ENCODE results near the gene RELCH.

The RELCH gene

DNA sequence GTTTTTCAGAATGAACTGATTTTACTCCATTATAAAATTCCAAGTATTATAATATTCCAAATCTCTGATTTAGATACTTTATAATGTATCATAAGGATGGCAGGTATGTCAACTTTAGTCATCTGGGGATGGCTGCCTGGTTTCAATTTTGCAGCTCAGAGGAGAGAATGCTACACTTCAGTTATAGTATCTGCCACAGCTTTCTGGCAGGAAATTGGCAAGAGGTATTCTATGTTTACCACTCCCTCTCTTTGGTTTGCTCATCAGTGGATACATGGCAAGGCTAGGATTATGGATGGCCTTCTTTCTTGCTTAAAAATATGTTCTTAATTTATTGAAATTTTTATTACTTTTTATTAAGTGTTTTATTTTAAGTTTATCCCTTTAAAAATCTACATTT, 71.0 kb downstream of the RELCH start:
- DNase-seq (ENCODE audit: low read depth, low spot score): no peak

- DNase-seq (ENCODE audit: low read depth, low spot score): no peak
These were observed 71.6 kb downstream of the RELCH start for GRCh38 chr18:62258616-62259015.

GRCh38 chr18:62262061-62262460, 75.0 kb downstream of the RELCH start:
- DNase-seq (ENCODE audit: low read depth, low spot score): no peak

DNA sequence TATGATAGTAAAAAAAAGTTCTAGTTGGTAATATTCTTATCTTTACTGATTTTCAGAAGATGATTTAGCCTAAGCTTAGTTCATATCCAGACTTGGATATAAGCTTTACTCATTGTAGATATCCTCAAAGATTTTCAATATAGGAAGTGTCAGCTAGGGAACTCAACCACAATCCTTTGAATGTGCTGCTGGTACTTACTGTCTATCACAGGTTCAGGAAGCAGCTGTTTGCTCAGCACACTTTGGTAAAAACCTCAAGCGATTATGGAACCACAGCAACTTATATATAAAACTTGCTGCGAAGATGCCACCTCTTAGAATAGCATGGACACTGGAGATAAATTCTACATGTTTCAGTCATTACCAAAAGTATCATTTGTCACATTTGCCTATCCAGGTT, 77.9 kb downstream of the RELCH start:
- no peak for DNase-seq (ENCODE audit: low read depth, low spot score)

- no peak for DNase-seq (ENCODE audit: low read depth, low spot score)
These were observed 90.0 kb downstream of the RELCH start for GRCh38 chr18:62277045-62277444.

- DNase-seq (ENCODE audit: low read depth, low spot score): no peak
These were observed 92.5 kb downstream of the RELCH start for GRCh38 chr18:62279561-62279960.

GRCh38 chr18:62280058-62280457, 93.0 kb downstream of the RELCH start:
- no peak for DNase-seq (ENCODE audit: low read depth, low spot score)

GRCh38 chr18:62280786-62281185, 93.7 kb downstream of the RELCH start:
- no peak for DNase-seq (ENCODE audit: low read depth, low spot score)

DNA sequence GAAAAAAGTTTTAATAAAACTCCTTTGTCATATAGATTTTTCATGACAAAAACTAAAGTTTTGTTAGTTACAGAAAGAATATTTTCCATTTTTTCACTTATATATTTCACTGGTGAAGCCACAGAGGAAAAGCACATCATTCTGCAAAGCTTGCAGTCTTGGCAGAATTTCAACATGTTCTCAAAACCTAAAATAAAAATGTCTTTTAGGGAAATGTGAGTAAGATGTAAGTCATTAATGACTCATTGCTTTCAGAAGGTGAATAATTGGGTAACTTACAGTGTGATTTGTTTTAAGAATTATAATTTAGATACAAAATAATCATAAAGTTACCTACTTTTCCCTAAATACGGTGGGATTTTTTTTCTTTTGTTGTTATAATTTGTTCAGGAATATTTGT, 94.6 kb downstream of the RELCH start:
- no peak for DNase-seq (ENCODE audit: low read depth, low spot score)

- no peak for DNase-seq (ENCODE audit: low read depth, low spot score)
These were observed 95.2 kb downstream of the RELCH start for GRCh38 chr18:62282188-62282629.

DNA sequence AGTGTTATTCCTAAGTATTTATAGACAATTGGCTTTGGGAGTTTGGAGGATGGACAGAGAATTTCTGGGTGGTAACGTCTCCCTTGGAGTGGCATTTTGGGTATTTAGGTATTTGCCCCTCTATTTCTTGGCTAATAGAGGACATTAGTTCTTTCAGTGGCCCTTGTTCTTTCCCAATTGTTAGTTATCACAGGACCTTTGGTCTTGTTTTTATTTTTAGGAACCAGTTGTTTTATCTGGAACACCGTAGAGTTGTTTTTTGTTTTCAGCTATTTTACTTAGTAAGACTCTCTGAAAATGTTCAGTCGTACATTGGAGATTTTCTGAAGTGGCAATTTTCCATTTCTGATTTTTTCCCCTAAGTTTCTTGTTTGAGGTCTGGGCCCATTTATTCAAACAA, 97.6 kb downstream of the RELCH start:
- no peak for DNase-seq (ENCODE audit: low read depth, low spot score)

DNA sequence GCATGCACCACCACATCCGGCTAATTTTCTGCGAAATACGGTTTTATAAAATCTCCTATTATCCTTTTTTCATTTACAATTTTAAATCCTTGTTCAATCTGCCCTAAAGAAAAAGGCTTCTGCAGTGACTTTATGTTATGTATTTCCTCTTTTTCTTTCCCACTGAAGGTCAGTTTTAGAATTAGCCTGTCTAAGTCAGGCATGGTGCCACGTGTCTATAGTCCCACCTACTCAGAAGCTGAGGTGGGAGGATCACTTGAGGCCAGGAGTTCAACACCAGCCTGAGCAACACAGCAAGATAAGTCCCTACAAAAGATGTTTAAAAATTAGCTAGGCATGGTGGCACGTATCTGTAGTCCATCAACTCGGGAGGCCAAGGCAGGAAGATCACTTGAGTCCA, 98.2 kb downstream of the RELCH start:
- DNase-seq (ENCODE audit: low read depth, low spot score): no peak

- no peak for DNase-seq (ENCODE audit: low read depth, low spot score)
These were observed 101.0 kb downstream of the RELCH start for GRCh38 chr18:62287781-62288664.

DNA sequence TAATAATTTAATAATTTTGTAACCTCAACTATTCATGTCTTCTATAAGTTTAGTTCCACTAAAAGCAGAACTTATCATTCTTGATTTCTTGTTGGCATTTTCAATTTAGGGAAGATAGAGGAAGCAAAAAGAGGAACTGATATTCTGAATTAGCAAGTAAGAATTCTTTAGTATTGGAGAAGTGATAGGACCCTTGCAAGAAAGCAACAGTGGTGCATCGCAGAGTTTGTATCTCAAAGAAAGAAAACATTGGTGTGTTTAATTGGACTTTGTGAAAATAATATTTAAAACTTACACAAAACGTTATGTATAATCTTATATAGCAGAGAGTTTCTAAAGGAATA, 101.6 kb downstream of the RELCH start:
- DNase-seq (ENCODE audit: low read depth, low spot score): no peak

DNA sequence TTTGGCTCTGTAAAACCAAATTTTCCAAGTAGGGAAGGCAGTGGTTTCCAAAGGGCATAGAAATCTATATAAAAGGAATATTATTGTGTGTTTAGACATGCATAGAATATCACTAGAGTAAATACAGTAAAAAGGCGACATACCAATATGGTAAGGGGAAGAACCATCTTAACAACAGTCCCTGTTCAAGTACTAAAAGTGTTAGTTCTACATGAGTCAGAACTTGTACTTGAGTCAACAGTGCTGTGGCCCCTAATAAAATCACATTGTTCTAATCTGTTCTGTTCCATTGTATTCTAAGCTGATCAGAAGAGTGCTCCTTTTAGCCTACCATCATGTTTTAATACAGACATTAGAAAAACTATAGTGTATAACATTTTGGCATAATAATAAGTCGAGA, 102.0 kb downstream of the RELCH start:
- no peak for DNase-seq (ENCODE audit: low read depth, low spot score)

DNA sequence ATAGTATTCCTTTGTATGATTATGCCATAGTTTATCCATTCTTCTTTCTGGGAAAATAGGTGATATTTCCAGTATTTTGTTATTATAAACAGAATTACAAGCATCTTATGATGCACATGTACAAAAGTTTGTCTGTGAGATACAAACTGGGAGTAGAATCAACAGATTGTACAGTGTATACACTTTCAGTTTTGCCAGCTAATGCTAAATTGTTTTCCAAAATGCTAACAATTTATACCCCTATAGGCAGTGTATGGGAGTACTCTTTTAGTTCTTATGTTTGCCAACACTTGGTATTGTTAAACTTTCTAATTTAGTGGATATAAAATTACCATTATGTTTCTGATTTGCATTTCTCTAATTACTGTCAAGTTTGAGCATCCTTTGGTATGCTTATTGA, 107.0 kb downstream of the RELCH start:
- no peak for DNase-seq (ENCODE audit: low read depth, low spot score)

- no peak for DNase-seq (ENCODE audit: low read depth, low spot score)
These were observed 113.4 kb downstream of the RELCH start for GRCh38 chr18:62300359-62300963.

GRCh38 chr18:62301322-62301721, 114.3 kb downstream of the RELCH start:
- no peak for DNase-seq (ENCODE audit: low read depth, low spot score)

DNA sequence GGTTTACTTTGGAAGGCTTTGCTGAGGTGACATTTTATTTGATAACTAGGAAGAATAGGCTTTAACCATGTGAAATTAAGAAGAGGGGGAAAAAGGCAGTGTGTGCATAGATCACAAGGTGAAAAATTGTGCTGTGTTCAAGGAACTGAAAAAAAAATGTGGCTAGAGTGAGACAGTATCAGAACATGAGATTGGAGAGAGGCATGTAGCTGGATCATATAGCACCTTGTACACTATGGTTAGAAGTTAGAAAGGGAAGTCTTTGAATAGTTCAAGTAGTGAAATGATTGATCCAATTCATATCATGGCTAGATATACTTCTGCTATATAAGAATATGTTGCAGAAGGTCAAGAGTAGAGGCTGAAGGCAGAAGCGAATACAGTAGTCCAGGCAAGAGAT, 125.8 kb downstream of the RELCH start:
- no peak for DNase-seq (ENCODE audit: low read depth, low spot score)

GRCh38 chr18:62318228-62319180, 131.4 kb downstream of the RELCH start:
- no peak for DNase-seq (ENCODE audit: low read depth, low spot score)

DNA sequence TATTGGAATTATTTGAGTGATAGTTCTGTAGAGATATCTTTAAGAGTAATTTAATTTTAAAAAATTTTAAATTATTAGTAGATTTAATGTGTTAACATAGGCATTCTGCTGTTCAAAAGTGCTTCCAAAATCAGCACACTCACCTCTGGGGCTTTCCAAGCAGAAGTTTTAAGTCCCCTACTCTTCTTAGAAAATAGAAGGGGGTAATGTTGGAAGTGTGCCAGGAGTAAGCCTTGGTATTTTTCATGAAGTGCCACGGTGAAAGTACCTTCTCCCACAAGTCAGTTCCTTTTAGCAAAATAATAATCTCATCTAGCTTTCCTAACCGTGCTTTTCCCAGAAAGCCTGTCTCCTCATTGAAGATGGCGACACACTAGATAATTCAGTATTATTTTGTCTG, 134.1 kb downstream of the RELCH start:
- DNase-seq (ENCODE audit: low read depth, low spot score): no peak

GRCh38 chr18:62323483-62324180, 136.6 kb downstream of the RELCH start:
- no peak for DNase-seq (ENCODE audit: low read depth, low spot score)

Measured in ELF-1 (cell line).